ENCODE measurements around the gene ACSS3.
"Not testable (repeated sequence)": the region's sequence is repeated elsewhere in the genome, so short reads cannot be mapped to it uniquely, and the experiment has no call there.

The ACSS3 gene

GRCh38 chr12:81077686-81078441 is at the start of gene ACSS3:
ACSS3 (plus strand) TSS chr12:81078079; CDS start chr12:81078121, 42 bp downstream.
- DNase-seq (ENCODE audit: low read depth in 2 of 2), result no peak

- no peak for DNase-seq (ENCODE audit: low read depth in 2 of 2)
Observed at GRCh38 chr12:81034926-81035325, 43.0 kb upstream of the ACSS3 start.

- no peak for DNase-seq (ENCODE audit: low read depth in 2 of 2)
Observed at GRCh38 chr12:81039231-81039630, 38.6 kb upstream of the ACSS3 start.

GRCh38 chr12:81043979-81044740 is 33.7 kb upstream of the ACSS3 start:
- no peak for DNase-seq (ENCODE audit: low read depth in 2 of 2)

GRCh38 chr12:81064971-81065370 is 12.9 kb upstream of the ACSS3 start:
- DNase-seq (ENCODE audit: low read depth in 2 of 2), result not testable (repeated sequence)

- no peak for DNase-seq (ENCODE audit: low read depth in 2 of 2)
Observed at GRCh38 chr12:81070846-81071245, 7.0 kb upstream of the ACSS3 start.

GRCh38 chr12:81075539-81075938 is 2.3 kb upstream of the ACSS3 start:
- DNase-seq (ENCODE audit: low read depth in 2 of 2), result no peak

- DNase-seq (ENCODE audit: low read depth in 2 of 2), result no peak
Observed at GRCh38 chr12:81077329-81077685, 572 bp upstream of the ACSS3 start.

GRCh38 chr12:81078469-81079196 is 754 bp downstream of the ACSS3 start:
- DNase-seq (ENCODE audit: low read depth in 2 of 2), result no peak

GRCh38 chr12:81079280-81080076 is 1.6 kb downstream of the ACSS3 start:
- DNase-seq (ENCODE audit: low read depth in 2 of 2), result no peak

GRCh38 chr12:81080431-81080983 is 2.6 kb downstream of the ACSS3 start:
- no peak for DNase-seq (ENCODE audit: low read depth in 2 of 2)

GRCh38 chr12:81081726-81082125 is 3.8 kb downstream of the ACSS3 start:
- DNase-seq (ENCODE audit: low read depth in 2 of 2), result no peak

GRCh38 chr12:81083018-81083417 is 5.1 kb downstream of the ACSS3 start:
- DNase-seq (ENCODE audit: low read depth in 2 of 2), result no peak

- no peak for DNase-seq (ENCODE audit: low read depth in 2 of 2)
Observed at GRCh38 chr12:81083906-81084513, 6.1 kb downstream of the ACSS3 start.

GRCh38 chr12:81084811-81085350 is 7.0 kb downstream of the ACSS3 start:
- no peak for DNase-seq (ENCODE audit: low read depth in 2 of 2)

GRCh38 chr12:81085832-81086231 is 8.0 kb downstream of the ACSS3 start:
- DNase-seq (ENCODE audit: low read depth in 2 of 2), result no peak

GRCh38 chr12:81086342-81086741 is 8.5 kb downstream of the ACSS3 start:
- DNase-seq (ENCODE audit: low read depth in 2 of 2), result no peak

GRCh38 chr12:81088221-81088620 is 10.3 kb downstream of the ACSS3 start:
- DNase-seq (ENCODE audit: low read depth in 2 of 2), result no peak

GRCh38 chr12:81089412-81089811 is 11.5 kb downstream of the ACSS3 start:
- DNase-seq (ENCODE audit: low read depth in 2 of 2), result no peak

- no peak for DNase-seq (ENCODE audit: low read depth in 2 of 2)
Observed at GRCh38 chr12:81092053-81092452, 14.2 kb downstream of the ACSS3 start.

All from stimulated activated CD4-positive, alpha-beta T cell treated with anti-CD3 and anti-CD28 coated beads, Interleukin-12 subunit alpha, Interleukin-12 subunit beta, amount 100 ng/mL, for 24 hours (primary cell).